ENCODE data around the gene ZBTB48. TPM values are rescaled to one million over a fixed set of nuclear protein-coding genes. Genes with fewer than 3 reads are reported as not detected.

Gene ZBTB48
- 10 to 100 TPM; 22.4 to 32.1 TPM for total RNA-seq

GRCh38 chr1:6579374-6580118 lies at the start of gene ZBTB48:
Gene ZBTB48, plus strand, starts transcription at chr1:6579994. Its CDS starts 616 bp downstream, at chr1:6580610.
- TF ChIP-seq, protein P1, sequence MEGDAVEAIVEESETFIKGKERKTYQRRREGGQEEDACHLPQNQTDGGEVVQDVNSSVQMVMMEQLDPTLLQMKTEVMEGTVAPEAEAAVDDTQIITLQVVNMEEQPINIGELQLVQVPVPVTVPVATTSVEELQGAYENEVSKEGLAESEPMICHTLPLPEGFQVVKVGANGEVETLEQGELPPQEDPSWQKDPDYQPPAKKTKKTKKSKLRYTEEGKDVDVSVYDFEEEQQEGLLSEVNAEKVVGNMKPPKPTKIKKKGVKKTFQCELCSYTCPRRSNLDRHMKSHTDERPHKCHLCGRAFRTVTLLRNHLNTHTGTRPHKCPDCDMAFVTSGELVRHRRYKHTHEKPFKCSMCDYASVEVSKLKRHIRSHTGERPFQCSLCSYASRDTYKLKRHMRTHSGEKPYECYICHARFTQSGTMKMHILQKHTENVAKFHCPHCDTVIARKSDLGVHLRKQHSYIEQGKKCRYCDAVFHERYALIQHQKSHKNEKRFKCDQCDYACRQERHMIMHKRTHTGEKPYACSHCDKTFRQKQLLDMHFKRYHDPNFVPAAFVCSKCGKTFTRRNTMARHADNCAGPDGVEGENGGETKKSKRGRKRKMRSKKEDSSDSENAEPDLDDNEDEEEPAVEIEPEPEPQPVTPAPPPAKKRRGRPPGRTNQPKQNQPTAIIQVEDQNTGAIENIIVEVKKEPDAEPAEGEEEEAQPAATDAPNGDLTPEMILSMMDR (IDR thresholded peaks at IDR 0.05), result no peak
- Mint-ChIP-seq H3K4me1 (ENCODE audit: low read depth) (peaks cover 26% of the 10 kb centered on the region), H3K27ac (peak within 1 kb of the TSS; percentile 95), H3K27me3 (no peaks in the 10 kb centered on the region), H3K9me3 (no peaks in the 10 kb centered on the region), H3K4me3 (peak within 1 kb of the TSS; percentile 94), H3K36me3 (ENCODE audit: low read depth) (peaks cover 7% of the 10 kb centered on the region)
- ATAC-seq (peak; percentile 99), DNase-seq (peak; percentile 98)
- intact Hi-C loops (cut with micrococcal nuclease), result no loop called here
- CTCF ChIA-PET, result interaction anchor here (1.1 to 4.1 kb wide), 3 partner anchors 21 to 67 kb away, joined by 3 to 22 read pairs (median 7); partner anchors contain the start of genes NOL9 and TAS1R1
- POLR2A ChIA-PET, result interaction anchor here (1.0 to 6.3 kb wide), 6 partner anchors 10 to 141 kb away, joined by 3 to 59 read pairs (median 4); partner anchors contain the start of genes KLHL21, NOL9 and TAS1R1

DNA sequence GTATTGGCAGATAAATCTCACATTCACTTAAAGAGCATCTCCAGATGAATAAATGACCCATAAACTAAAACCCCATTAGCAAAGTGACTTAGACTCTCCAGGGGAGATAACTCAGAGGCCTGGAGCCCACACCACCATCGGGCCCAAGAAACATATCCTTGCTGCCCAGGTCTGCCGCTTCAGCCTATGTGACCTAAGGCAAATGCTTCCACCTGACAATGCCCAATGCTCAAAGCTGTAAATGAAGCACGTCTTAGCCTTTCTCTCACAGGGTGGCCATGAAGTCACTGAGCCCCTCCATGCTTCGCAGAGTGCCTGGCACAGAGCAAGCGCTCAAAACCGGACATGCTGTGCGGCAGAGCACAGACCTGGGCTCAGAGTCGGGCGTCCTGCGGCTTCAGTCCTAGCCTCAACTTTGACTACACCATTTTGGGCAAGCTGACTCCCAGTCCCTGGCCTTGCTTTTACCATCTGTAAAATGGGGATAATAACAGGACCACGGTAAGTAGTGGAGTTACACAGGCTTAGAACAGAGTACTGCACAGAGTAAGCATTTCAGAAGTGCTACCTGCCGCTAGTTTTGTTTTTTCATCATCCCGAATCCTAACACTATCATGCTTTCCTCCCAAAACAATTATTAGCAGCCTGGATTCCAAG lies 49.2 kb upstream of the ZBTB48 start:
- peaks cover 39% of the 10 kb centered on the region for H3K36me3 Mint-ChIP-seq (ENCODE audit: low read depth)
- POLR2A ChIA-PET, result no interaction called here
- H3K4me3 Mint-ChIP-seq, result no peak overlapping the region
- intact Hi-C loops (cut with micrococcal nuclease), result no loop called here
- no peaks in the 10 kb centered on the region for H3K9me3 Mint-ChIP-seq
- H3K4me1 Mint-ChIP-seq (ENCODE audit: low read depth), result no peaks in the 10 kb centered on the region
- CTCF ChIA-PET, result no interaction called here
- ATAC-seq (no peak), DNase-seq (no peak)
- TF ChIP-seq, protein P1 (IDR thresholded peaks at IDR 0.05), result no peak
- no peaks in the 10 kb centered on the region for H3K27me3 Mint-ChIP-seq
- no peak overlapping the region for H3K27ac Mint-ChIP-seq

DNA sequence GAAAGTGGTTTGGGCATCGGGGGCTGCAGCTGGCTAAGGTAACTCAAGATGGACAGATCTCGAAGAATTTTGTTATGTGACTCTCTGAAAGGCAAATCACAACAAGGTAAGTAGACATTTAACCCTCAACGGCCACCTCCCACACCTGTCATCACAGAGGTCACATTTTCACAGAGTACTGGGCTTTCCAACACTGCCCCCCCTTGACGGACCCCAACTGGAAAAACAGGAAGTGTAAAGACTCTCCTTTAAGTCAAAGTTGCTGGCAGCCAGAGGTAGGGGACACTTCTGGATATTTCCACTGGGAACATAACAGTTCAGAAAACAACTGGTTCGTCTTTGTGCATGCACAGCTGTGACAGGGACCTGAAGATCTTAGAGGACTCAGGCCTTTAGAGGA lies 47.8 kb upstream of the ZBTB48 start:
- Mint-ChIP-seq H3K27me3 (no peaks in the 10 kb centered on the region), H3K27ac (no peak overlapping the region), H3K4me3 (no peak overlapping the region), H3K36me3 (ENCODE audit: low read depth) (peaks cover 33% of the 10 kb centered on the region), H3K9me3 (no peaks in the 10 kb centered on the region), H3K4me1 (ENCODE audit: low read depth) (no peaks in the 10 kb centered on the region)
- CTCF ChIA-PET, result interaction anchor here (1.2 kb wide), 1 partner anchor 41 kb away, joined by 3 read pairs; no protein-coding TSS in a partner anchor
- ATAC-seq (no peak), DNase-seq (no peak)
- intact Hi-C loops (cut with micrococcal nuclease), result no loop called here
- TF ChIP-seq, protein P1 (IDR thresholded peaks at IDR 0.05), result no peak
- POLR2A ChIA-PET, result no interaction called here

GRCh38 chr1:6534248-6534822 lies 45.5 kb upstream of the ZBTB48 start:
- H3K4me1 Mint-ChIP-seq (ENCODE audit: low read depth), result no peaks in the 10 kb centered on the region
- ChIA-PET CTCF (no interaction called here), POLR2A (no interaction called here)
- ATAC-seq, result no peak
- TF ChIP-seq, protein P1 (IDR thresholded peaks at IDR 0.05), result no peak
- H3K4me3 Mint-ChIP-seq, result no peak overlapping the region
- H3K27me3 Mint-ChIP-seq, result no peaks in the 10 kb centered on the region
- H3K27ac Mint-ChIP-seq, result no peak overlapping the region
- H3K9me3 Mint-ChIP-seq, result no peaks in the 10 kb centered on the region
- H3K36me3 Mint-ChIP-seq (ENCODE audit: low read depth), result peaks cover 24% of the 10 kb centered on the region
- DNase-seq, result no peak
- intact Hi-C loops (cut with micrococcal nuclease), result no loop called here

All from activated CD8-positive, alpha-beta T cell treated with anti-CD3 and anti-CD28 coated beads for 36 hours (primary cell).